SK-N-SH treated with all-trans-retinoic acid at 6 μM for 48 hours (cell line): Measurements from ENCODE around the gene EFCAB9.

Experiments used
- BACH2 ChIP-seq: fragments of 250-450 bp; sonication (Bioruptor Pico); IDR thresholded peaks from 2 replicates; pipeline ENCODE4 v1.9.0; 2021; ENCODE audit warnings: mild to moderate bottlenecking, borderline replicate concordance
- CREB5 ChIP-seq: fragments of 250-450 bp; sonication (Bioruptor Pico); IDR thresholded peaks from 2 replicates; pipeline ENCODE4 v1.5.1; 2020; ENCODE audit warnings: low read depth, mild to moderate bottlenecking, moderate library complexity
- ESRRG ChIP-seq: fragments of 250-450 bp; sonication (Bioruptor Pico); IDR thresholded peaks from 2 replicates; pipeline ENCODE4 v1.6.1; 2021; ENCODE audit warnings: mild to moderate bottlenecking
- PATZ1 ChIP-seq: fragments of 250-450 bp; sonication (Bioruptor Pico); IDR thresholded peaks from 2 replicates; pipeline ENCODE4 v1.8.0; 2020; ENCODE audit warnings: mild to moderate bottlenecking, moderate library complexity, borderline replicate concordance
- TCF4 ChIP-seq: fragments of 250-450 bp; sonication (Bioruptor Pico); IDR thresholded peaks from 2 replicates; pipeline ENCODE4 v1.8.0; 2021; ENCODE audit warnings: mild to moderate bottlenecking, moderate library complexity, borderline replicate concordance
- ZFP30 ChIP-seq: fragments of 450-650 bp; formaldehyde crosslinking; IDR thresholded peaks from 2 replicates; pipeline ENCODE4 v1.5.0; 2022; ENCODE audit warnings: mild to moderate bottlenecking, moderate library complexity
- ZNF565 ChIP-seq: fragments of 450-650 bp; formaldehyde crosslinking; conservative IDR thresholded peaks from 2 replicates; pipeline ENCODE4 v1.5.0; 2020; ENCODE audit warnings: low read depth, mild to moderate bottlenecking, moderate library complexity
- ZNF8 ChIP-seq: fragments of 450-650 bp; formaldehyde crosslinking; IDR thresholded peaks from 2 replicates; pipeline ENCODE4 v1.5.0; 2020; ENCODE audit warnings: mild to moderate bottlenecking, moderate library complexity

GRCh38 chr5:172148381-172148780 lies 45.6 kb upstream of the EFCAB9 start:
- no peak for TF ChIP-seq ZNF565 (CRISPR knock-in tag)
- TF ChIP-seq CREB5 (CRISPR knock-in tag): no peak
- no peak for TF ChIP-seq ESRRG (CRISPR knock-in tag)
- no peak for TF ChIP-seq ZFP30 (CRISPR knock-in tag)
- TF ChIP-seq TCF4: no peak
- TF ChIP-seq BACH2 (CRISPR knock-in tag): no peak
- TF ChIP-seq PATZ1 (CRISPR knock-in tag): no peak
- no peak for TF ChIP-seq ZNF8 (CRISPR knock-in tag)
